Measurements from ENCODE around the gene MLLT1. TPM values are rescaled to one million over a fixed set of nuclear protein-coding genes. Genes with fewer than 3 reads are reported as not detected.

The MLLT1 gene
- total RNA-seq, 1 experiment from 2014 or later, result 54.9 TPM

DNA sequence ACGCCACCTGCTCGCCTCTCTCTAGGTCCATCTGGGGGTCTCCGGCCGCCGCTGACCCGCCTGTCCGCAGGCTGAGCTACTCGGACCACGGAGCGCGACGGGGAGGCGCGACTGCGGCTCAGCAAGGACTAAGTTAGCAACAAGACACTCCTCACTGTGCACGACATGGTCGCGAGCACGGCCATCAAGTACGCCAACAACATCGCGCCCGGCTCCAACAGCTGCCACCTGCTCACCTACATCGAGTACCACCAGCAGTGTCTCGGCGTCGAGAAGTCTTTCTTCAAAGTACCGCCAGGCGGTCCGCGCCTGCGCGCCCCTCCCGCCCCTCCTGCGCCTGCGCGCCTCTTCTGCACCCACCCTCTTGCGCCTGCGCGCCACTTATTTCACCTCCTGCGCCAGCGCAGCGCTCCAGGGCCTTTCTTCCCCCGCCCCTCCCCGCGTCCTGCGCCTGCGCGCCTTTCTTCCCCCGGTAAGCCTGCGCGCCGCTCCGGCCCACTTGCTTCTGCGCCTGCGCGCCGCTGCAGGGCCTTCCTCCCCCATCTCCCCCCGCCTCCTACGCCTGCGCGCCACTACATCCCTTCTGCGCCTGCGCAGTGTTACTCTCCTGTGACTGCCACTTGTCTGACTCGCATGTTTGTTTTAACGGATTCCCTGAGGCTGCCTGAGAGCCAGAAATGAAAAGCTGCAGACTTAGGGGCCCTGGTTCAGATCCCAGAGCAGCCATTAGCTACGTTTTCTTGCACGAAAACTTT is 80.4 kb downstream of the MLLT1 start:
- Histone ChIP-seq H2BK20ac (ENCODE audit: low read depth, low read length, poor library complexity, severe bottlenecking) (no peak overlapping the region), H3K27me3 (ENCODE audit: insufficient read depth, low read length) (no peaks in the 10 kb centered on the region), H4K91ac (ENCODE audit: insufficient read length, low read depth, low read length) (no peak overlapping the region), H3K4me1 (ENCODE audit: insufficient read depth, low read length) (no peaks in the 10 kb centered on the region), H3K23ac (ENCODE audit: insufficient read length, low read depth, low read length) (no peak overlapping the region), H3K9ac (ENCODE audit: extremely low read depth, insufficient read length, low read length) (peak overlapping the region; percentile 48), H2BK12ac (ENCODE audit: insufficient read length, low read depth, low read length) (no peak overlapping the region), H3K79me2 (ENCODE audit: insufficient read depth, low read length) (no peaks in the 10 kb centered on the region), H4K8ac (replicated peaks; ENCODE audit: insufficient read length, low read depth, low read length) (no peak overlapping the region), H2BK15ac (ENCODE audit: low read depth, low read length) (no peak overlapping the region), H3K14ac (ENCODE audit: insufficient read depth, low read length) (no peak overlapping the region; the same call in 1 of the 2 replicates), H3K79me1 (ENCODE audit: insufficient read depth, low read depth, low read length, poor library complexity, severe bottlenecking) (no peaks in the 10 kb centered on the region), H3K4ac (ENCODE audit: low read depth, low read length) (no peak overlapping the region), H3T11ph (ENCODE audit: low read length) (no peak overlapping the region), H4K5ac (ENCODE audit: insufficient read length, low read depth, low read length) (no peak overlapping the region), H3K23me2 (ENCODE audit: insufficient read length, low read depth, low read length, poor library complexity, severe bottlenecking) (peaks cover 6% of the 10 kb centered on the region), H2BK120ac (ENCODE audit: low read depth, low read length, poor library complexity, severe bottlenecking) (no peak overlapping the region), H3K9me3 (ENCODE audit: control insufficient read depth, low read depth, low read length) (no peaks in the 10 kb centered on the region), H3K4me2 (ENCODE audit: insufficient read depth, insufficient read length, low read length) (peak overlapping the region; percentile 83), H3K27ac (ENCODE audit: insufficient read length, low read depth, low read length) (no peak overlapping the region), H2BK5ac (ENCODE audit: insufficient read length, low read length) (no peak overlapping the region), H2AK5ac (ENCODE audit: insufficient read length, low read length) (no peak overlapping the region), H2AFZ (ENCODE audit: low read length) (no peak overlapping the region), H3K56ac (ENCODE audit: insufficient read length, low read depth, low read length) (no peak overlapping the region), H3K18ac (ENCODE audit: insufficient read length, low read depth, low read length) (peak overlapping the region; percentile 52), H4K20me1 (ENCODE audit: control insufficient read depth, insufficient read depth, insufficient read length) (peaks cover 6% of the 10 kb centered on the region)
- TF ChIP-seq, protein P1, sequence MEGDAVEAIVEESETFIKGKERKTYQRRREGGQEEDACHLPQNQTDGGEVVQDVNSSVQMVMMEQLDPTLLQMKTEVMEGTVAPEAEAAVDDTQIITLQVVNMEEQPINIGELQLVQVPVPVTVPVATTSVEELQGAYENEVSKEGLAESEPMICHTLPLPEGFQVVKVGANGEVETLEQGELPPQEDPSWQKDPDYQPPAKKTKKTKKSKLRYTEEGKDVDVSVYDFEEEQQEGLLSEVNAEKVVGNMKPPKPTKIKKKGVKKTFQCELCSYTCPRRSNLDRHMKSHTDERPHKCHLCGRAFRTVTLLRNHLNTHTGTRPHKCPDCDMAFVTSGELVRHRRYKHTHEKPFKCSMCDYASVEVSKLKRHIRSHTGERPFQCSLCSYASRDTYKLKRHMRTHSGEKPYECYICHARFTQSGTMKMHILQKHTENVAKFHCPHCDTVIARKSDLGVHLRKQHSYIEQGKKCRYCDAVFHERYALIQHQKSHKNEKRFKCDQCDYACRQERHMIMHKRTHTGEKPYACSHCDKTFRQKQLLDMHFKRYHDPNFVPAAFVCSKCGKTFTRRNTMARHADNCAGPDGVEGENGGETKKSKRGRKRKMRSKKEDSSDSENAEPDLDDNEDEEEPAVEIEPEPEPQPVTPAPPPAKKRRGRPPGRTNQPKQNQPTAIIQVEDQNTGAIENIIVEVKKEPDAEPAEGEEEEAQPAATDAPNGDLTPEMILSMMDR (conservative IDR thresholded peaks at IDR 0.05), result peak; percentile 30; the same call in 2 of the 3 replicates
- peaks cover 5 to 6% of the 10 kb centered on the region in 2 experiments for H3K4me1 Mint-ChIP-seq
- H3K9me3 Mint-ChIP-seq, result peaks cover 29 to 41% of the 10 kb centered on the region in 2 experiments
- H3K36me3 Mint-ChIP-seq (ENCODE audit: insufficient read depth in 1 of 3, low read depth in 3 of 3), result peaks cover 25 to 31% (median 26%) of the 10 kb centered on the region in 3 experiments
- H3K27ac Mint-ChIP-seq, result peak overlapping the region in 2 of 3 experiments; percentile 7 to 80; a peak in 3 of 7 replicates
- WGBS (ENCODE audit: extremely low coverage, insufficient read length, low lambda C conversion rate), result no CpG with 5 or more reads among the region's 68 CpGs
- H3K27me3 Mint-ChIP-seq (ENCODE audit: low read depth), result peaks cover 24% of the 10 kb centered on the region
- peak overlapping the region; percentile 81 to 94 for H3K4me3 Mint-ChIP-seq
- DNase-seq, result peak; percentile 98
